WTC11 (cell line): Measurements from ENCODE around the gene FBXL4.

Experiments used
- CTCF ChIP-seq: fragments of 200-600 bp; IDR thresholded peaks from 2 replicates; pipeline ENCODE4 v1.8.0; 2022; ENCODE audit warnings: antibody characterized with exemption
- ETV6 ChIP-seq: sonication (generic); formaldehyde crosslinking; IDR thresholded peaks from 2 replicates; pipeline ENCODE4 v1.8.1; 2022; ENCODE audit warnings: mild to moderate bottlenecking, missing genetic modification reagents
- FOXP1 ChIP-seq: sonication (generic); formaldehyde crosslinking; IDR thresholded peaks from 2 replicates; pipeline ENCODE4 v1.8.0; 2022; ENCODE audit warnings: missing genetic modification reagents, mild to moderate bottlenecking, moderate library complexity, borderline replicate concordance

DNA sequence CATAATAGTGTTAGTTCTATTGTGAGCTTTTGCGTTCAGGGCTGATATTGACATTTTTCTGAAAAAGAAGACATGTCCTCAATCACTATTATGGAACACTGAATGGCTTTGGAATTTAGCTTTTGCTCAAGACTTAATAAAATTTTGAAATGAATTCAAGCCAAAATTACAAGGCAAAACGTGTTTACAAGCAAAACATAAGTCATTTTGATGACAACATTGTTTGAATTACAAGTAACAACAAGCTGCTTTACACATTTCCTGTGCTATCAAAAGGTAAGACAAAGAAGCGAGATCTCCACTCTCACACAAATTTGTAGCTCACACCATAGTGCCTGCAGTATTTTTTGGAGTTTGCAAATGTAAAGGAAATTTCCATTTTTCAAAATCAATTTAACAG lies 75.9 kb downstream of the FBXL4 start:
- no peak for TF ChIP-seq ETV6
- no peak for TF ChIP-seq FOXP1 (CRISPR knock-in tag)
- no peak for TF ChIP-seq CTCF
